Stimulated activated CD4-positive, alpha-beta T cell treated with anti-CD3 and anti-CD28 coated beads, TNF-alpha, amount 100 ng/mL, for 48 hours (primary cell): ENCODE data around the gene PRPSAP2.
A peak's percentile ranks its signal among the peaks of the same experiment; 100 is the strongest.
"Not testable (repeated sequence)": the region's sequence is repeated elsewhere in the genome, so short reads cannot be mapped to it uniquely, and the experiment has no call there.

Experiments used
- DNase-seq, 3 donors: peaks; one replicate each; pipeline ENCODE4 v3.0.0-alpha.2; 2020; ENCODE audit warnings: low read depth in 3 of 3

PRPSAP2 gene, protein sequence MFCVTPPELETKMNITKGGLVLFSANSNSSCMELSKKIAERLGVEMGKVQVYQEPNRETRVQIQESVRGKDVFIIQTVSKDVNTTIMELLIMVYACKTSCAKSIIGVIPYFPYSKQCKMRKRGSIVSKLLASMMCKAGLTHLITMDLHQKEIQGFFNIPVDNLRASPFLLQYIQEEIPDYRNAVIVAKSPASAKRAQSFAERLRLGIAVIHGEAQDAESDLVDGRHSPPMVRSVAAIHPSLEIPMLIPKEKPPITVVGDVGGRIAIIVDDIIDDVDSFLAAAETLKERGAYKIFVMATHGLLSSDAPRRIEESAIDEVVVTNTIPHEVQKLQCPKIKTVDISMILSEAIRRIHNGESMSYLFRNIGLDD

DNA sequence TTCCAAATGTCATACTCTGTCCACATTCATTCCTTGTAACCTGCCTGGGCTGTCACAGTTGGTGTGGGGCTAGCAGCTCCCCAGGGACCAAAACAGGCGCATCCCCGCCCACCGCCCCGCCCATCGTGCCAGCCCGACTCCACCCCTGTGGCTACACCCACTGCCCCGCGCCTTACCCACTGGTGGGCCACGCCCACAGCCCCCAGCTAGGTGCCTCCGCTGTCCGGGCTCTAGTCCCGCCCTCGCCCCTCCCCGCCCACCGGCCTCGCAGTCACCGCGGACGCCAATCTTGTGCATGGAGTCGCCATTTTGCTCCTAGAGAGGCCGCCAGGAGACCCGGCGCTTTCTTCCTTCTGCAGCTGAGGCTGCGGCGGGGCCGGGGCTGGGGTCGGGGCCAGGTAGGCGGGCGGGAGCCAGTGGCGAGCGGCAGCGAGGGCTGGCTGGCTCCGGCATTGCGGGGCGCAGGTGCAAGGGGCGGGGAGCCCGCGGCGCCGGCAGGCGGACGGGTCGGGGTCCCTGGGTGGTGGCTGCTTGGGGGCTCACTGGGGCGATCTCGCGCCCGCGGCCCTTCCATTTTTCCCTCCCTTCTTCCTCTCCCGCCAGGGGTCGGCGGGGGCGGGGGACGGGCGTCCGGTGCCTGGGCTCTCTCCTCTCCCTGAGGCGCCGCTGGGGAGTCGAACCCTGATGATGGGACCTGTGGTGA lies at the start of gene PRPSAP2:
PRPSAP2 (plus strand) TSS at position 268 of the 703 bp plus-strand sequence. CDS start 7,703 bp downstream, outside the sequence.
- DNase-seq, result peak; percentile 87 to 95 (median 87)

DNA sequence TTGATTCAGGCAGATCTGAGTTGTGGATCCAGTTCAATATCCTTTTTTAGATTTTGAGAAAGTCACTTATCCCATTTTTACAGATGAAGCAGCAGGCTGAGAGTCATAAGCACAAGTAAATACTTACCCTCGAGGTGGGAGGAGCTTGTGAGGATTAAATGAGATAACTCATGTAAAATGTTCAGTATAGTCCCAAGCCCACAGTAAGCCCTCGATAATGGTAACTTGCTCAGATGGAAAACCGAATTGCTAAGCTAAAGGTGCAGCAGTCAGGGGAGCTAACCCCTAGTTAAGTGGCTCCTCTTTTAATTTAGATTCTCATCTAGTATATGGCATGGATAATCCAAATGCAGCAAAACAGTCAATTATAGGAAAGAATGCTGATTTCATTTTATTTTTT lies 42.0 kb upstream of the PRPSAP2 start:
- not testable (repeated sequence) for DNase-seq

DNA sequence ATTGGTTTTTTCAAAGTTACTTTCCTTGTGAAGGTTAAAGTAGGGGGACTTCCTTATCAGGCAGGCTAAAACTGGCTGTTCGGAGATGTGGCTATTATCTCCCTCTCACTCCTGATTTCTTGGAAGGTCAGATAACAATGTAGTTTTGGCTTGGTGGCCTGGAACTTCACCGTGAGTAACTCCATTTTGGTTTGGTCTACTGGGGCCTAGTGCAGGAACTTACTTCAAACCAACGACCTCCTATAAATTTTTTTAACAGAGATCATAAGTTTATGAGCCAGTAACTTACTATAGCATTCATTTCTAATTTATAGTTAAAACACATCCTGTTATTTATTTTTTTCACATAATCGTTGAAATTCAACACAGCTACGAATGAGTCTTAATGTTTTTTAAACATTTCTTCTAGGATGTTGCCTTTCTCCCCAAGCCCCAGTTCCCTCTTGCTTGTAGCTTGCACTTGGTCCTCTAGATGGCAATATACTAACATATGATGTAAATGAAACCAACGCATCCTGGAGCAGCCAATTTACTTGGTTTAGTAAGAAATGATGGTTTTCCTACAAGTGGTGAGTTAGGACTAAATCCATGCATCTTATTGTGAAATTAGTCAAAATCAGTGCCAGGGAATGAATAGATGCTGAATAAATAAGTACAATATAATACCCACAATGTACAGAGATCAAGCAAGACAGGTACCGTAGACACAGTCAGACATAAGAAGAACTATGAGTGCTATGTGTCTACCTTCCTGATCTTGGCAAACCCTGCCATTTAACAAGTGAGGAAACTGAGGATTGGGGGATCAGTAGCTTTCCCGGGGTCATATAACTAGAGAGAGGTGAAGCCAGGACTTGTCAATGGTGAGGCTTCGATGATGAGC lies 41.2 kb upstream of the PRPSAP2 start:
- peak in 1 of 3 donors; percentile 9 for DNase-seq

DNA sequence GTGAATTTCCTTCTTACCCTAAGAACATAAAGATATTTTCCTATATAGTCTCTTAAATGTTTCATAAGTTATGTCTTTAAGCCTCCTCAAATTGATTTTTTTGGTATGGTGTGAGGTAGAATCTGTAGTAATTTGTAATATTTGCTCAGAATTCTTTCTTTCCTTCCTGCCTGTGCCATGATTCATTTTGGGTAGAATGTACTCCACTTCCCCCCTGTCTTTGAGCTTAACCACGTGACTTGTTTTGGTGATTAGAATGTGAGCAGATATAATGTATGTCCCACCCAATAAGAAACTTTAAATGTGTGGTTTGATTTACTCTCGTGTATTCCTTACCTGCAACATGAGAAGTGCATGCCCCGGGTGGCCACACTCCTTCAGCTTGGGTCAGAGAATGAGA lies 36.5 kb upstream of the PRPSAP2 start:
- not testable (repeated sequence) for DNase-seq

DNA sequence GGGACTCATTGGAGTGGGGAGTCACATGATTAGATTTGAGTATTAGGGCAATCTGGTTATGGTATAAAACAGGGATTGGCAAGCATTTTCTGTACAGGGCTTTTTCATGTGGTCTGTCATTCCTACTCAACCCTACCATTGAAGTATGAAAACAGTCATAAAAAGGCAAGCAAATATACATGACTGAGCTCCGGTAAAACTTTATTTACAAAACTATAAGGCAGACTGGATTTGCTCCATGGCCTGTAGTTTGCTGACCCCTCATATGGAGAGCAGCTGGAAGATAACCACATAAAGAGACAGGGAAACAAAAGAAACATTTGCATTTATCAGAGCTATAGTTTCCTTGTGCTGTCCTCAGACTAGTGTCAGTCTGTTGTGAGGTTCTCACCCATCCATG lies 30.3 kb upstream of the PRPSAP2 start:
- not testable (repeated sequence) for DNase-seq

DNA sequence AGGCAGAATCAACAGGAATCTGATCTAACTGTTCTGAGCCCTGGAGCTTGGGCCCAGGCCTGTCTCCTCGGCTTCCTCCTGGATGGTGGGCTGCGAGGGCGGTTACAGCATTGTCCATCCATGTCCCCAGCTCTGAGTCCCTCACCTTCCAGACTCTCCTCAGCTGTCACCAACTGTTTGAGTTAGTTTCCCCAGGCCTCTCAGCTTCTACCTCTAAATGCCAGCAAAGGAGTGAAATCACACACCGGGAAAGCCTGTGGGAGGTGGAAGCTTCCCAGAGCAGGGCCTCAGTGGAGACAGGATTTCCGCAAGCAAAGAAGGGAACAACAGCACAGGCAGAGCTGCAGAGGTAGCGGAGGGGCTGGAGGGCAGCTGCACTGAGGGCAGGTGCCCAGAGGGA lies 9.4 kb upstream of the PRPSAP2 start:
- no peak for DNase-seq

DNA sequence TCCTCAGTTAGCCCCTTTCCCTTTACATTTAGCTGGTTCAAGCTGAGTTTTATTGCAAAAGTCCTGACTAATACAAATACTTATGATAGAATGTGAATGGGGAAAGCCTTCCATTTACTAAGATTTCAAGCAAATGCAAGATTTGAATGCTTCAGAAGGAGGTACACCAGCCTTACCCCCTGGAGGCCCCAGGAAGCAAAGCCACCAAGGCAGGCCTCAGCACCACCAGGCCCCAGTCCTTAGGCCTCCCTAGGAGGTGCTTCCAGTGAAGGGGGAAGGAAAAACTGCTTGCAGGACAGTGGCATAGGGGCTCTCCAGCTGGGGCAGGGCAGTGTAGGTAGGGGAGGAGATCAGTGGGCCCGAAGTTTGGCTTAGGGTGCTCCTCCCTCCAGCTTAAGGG lies 7.3 kb upstream of the PRPSAP2 start:
- no peak for DNase-seq

DNA sequence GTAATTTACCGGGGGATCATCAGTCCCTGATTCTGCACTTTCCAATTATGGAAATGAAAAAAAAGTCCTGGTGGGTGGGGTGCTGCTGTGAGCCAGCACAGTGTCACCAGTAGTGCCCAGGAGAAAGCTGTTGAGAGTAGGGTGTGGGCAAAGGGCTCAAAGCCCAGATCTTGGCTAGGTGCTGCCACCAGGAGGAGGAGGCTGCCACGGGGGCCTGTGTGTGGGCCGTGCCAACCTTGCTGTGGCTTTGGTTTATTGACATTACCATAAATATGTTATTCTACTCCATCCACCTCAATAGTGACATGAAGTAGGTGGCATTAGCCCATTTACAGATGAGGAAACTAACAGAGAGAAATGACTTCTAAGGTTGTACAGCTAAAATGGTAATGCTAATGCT lies 6.7 kb upstream of the PRPSAP2 start:
- no peak for DNase-seq

DNA sequence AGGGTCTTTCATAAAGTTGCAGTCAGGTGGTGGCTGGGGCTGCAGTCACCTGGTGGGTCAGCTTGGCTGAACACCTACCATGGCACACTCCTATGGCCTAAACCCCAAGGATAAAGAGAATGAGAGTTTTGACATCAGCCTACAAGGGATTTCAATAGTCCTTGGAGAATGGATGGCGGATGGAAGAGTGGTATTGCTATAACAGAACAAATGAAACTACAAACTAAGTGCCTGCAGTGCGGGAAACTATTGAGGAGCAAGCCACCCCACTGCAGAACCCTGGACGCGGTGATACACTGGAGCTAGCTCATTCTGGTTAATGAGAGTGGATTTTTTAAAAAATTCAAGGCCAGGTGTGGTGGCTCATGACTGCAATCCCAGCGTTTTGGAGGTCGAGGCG lies 3.0 kb upstream of the PRPSAP2 start:
- DNase-seq, result no peak

DNA sequence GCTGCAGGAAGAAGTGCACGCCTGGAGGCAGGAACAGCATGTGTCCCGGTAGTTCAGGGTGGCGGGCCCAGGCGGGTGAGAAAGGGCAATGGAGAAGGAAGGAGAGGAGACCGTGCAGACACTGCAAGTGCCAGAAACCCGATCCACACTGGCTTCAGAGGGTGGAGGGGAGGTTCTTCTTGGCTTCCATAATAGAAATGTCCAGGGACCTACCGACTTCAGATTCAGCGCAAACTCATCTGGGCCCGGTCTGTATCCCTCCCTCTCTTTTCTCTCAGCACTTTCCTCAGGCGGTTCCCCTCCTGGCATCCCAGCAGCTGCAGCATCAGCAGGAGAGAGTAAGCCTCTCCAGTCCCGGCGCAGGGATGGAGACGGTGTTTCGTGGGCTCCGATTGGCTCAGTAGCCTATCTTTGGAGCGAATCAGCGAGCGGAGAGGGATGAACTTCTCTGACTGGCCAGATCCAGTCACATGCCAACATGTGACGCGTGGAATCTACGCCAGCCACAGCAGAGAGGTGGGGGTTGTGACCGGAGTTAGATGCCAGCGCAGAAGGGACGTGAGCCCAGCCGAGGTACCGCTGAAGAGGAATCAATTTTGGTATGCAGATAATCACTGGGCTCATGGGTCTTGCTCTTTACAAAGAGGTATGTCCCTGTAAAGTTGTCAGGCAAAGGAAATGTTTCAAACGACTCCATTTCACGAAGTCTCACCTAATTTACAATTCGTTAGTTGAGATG lies 1.9 kb upstream of the PRPSAP2 start:
- peak; percentile 79 to 83 (median 80) for DNase-seq

DNA sequence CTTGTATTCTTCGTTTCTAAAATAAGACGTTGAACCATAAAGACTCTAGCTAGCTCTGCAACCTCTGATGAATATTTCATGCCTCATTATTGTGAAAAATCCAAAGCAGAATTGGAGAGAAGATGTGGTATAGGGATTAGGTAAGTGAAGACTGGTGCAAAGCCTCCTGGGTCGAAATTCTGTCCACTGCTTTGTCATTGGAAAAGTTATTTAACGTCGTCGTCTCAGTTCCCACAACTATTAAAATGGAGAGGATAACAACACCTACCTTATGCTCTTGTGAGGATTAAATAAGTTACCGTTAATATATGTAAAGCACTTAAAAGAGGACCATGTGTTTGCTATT lies 1.4 kb upstream of the PRPSAP2 start:
- no peak for DNase-seq

DNA sequence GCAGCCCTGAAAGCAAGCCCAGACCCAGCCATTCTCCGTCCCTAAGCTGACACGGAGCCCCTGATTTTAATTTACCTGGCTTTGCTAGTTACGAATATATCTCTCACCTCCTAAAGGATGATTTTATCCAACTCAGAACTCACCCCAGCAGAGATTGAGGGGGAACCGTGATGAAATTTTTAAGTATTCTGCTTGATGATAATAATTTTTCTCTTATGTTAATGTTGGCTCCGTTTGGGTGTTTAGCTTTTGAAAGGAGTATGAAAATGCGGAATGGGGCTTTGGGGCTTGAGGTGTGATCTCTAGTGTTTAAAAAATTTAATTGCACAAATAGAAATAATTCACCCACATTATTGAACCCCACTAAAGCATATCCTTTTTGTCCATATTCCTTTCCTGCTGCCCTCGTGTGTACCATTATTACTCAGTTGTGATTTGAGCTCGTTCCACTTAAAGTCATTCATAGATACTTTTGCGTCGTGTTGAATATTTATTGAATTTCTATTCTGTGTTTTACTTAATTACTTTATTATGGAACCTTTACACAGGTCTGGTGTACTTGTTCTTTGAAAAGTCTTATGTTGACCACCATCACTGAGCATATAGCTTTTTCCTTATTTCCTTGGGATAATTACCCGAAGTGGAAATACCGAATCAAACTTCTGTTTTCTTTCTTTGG lies 775 bp downstream of the PRPSAP2 start:
- no peak for DNase-seq

DNA sequence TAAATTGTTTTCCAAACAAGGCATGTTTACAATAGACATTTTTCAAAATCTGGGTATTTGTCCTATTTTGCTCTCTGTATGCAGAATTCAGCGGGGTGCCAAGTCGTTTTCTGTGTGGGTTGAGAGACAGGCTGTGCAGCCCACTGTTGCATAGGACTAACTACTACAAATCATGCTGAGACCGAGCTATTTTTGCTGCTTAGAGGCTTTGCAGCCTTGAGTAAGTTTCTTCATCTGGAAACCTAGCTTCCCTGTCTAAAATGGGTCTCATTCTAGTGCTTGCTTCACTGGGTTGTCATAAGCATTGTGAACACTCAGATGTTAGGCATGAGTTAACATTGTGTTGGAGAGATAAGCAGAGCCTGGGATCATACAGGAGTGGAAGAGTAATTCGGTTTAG lies 1.3 kb downstream of the PRPSAP2 start:
- no peak for DNase-seq

DNA sequence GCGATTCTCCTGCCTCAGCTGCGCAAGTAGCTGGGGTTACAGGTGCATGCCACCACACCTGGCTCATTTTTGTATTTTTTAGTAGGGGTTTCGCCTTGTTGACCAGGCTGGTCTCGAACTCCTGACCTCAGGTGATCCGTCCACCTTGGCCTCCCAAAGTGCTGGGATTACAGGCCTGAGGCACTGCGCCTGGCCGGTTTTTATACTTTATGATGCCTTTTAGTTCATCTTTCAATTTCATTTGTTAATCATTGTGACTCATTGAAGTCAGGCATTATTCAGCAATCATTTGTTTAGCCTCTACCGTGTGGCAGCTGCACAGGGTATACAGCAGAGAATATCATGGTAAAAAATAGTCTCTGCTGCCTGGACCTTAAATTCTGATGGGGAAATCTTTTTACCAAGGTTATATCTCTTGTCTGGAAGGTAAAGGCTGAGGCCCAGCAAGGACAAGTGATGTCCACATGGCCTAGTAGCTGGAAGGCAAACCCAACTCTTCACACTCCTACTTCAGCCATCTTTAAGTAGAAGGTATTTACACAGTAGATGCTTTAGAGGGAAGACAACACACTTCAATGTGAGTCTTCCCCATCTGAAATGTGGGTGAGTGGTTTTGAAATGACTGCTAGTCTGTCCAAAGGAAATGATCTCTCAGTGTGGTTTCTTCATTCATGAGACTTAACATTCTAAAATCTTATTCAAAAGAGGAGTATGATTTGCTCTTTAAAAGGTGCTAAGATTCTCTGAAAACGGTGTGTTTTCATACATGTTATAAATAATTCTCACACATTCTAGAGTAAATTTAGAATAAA lies 2.4 kb downstream of the PRPSAP2 start:
- DNase-seq, result no peak

DNA sequence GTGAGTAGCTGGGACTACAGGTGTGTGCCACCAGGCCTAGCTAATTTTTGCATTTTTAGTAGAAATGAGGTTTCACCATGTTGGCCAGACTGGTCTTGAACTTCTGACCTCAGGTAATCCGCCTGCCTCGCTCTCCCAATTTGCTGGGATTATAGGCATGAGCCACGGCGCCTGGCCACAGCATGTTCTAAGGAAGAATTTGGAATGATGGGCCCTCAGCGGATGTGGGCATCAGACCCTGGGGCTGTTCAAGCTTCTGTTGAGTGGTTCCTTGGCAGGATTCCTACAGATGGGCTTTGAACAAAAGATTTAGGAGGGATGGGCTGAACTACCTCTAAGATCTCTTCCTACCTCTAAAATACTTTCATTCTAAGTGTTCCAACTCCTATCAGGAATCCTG lies 4.1 kb downstream of the PRPSAP2 start:
- no peak for DNase-seq

DNA sequence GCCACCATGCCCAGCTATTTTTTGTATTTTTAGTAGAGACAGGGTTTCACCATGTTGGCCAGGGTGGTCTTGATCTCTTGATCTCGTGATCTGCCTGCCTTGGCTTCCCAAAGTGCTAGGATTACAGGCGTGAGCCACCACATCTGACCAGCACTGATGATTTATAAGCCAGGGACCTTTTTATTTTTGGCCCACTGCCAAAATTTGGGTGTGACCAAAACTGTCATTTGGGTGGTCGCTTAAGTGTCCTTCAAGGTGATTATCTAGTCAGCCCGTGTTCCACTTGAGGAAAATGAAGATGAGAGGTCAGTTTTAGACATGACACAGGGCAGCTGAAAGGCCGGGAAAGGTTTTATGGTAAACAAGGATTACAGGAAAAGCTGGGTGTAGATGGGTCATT lies 7.1 kb downstream of the PRPSAP2 start:
- DNase-seq, result not testable (repeated sequence)

DNA sequence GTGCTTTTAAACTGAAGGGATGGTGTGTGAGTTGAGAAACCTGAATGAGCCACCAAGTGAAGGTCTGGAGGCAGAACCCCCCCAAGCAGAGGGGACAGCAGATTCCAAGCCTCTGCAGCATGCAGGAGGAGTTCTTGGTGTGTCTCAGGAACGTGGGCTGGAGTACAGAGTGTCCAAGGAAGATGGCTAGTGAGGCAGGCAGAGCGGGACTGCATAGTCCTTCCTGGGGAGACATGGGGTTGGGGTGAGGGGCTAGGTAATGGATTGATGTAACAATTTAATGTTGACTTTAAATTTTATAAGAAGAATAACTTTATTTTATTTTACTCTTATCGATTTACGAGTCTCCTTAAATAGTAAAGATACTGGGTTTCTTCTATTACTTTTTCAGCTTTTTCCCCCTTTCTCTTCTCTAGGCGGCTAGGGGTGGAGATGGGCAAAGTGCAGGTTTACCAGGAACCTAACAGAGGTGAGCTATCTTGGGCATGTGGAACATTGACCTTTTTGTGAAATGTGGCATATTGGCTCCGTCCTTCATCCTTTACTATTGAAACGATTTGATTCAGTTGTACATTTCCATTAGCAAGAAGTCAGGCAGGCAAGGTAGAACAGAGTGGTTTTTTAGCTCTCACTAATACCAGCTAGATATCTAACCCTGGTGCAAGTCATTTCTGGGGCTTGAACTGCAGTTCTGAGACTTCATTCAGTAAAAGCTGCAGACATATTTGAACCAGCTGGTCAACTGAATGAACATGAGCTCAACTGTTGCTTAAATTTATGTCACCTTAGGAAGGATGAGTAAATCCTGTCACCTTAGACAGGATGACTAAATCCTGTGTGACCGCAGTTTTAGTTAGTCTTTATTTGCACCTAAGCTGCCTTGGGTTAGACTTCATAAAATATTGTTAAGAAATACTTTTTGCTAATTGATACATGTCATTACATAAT lies 9.2 kb downstream of the PRPSAP2 start:
- DNase-seq, result no peak

DNA sequence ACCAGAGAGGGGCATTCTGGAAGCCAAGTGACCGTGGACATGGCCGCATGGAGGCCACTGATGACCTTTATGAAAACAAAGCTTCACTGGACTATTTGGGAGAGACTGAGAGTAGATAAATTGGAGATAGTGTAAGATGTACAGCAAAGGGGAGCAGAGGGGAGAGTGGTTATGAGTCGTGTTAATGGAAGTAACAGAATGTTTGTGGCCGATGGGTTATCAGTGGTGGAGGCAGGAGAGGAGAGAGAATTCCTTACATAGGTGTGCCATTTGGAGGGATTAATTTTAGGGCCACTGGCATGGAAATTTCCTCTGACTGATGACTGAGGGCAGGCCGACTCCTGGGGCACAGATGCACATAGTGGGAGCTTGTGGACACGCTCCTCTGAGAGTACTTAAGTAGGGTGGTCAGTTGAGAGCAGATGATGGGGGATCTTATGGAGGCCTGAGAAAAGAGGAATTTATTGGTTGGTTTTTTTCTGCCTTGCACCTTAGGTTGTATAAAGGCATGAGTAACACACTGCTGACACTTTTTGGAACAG lies 19.2 kb downstream of the PRPSAP2 start:
- DNase-seq, result no peak

DNA sequence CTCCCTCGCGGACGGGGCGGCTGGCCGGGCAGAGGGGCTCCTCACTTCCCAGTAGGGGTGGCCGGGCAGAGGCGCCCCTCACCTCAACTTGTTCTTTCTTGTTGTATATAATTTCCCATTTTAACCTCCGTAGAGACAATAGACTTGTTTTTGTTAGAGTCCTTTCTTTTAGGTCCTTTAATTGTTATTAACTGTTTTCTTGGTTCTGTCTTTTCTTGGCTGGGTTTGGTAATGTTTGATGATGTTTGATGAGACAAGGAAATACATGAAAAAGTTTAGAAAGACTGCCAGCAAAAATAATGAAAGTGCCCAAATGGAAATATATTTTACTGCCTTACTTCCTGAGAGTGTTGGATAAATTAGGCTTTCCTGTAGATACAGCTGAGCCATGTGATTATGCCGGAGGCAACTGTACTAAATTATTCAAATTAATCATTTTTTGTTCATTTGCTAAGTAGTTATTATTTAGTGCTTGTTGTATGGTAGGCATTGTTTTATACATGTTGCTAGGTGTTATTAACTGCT lies 30.9 kb downstream of the PRPSAP2 start:
- no peak for DNase-seq
